Measurements from ENCODE around the gene HSBP1L1. TPM values are rescaled to one million over a fixed set of nuclear protein-coding genes. Genes with fewer than 3 reads are reported as not detected.

Gene HSBP1L1
- total RNA-seq, 1 experiment from 2014 or later, result not detected

- H3K23ac ChIP-seq (ENCODE audit: insufficient read length, low read depth, low read length), result no peak overlapping the region
- H3K23me2 ChIP-seq (ENCODE audit: insufficient read length, low read depth, low read length, poor library complexity, severe bottlenecking), result no peaks in the 10 kb centered on the region
- H2BK120ac ChIP-seq (ENCODE audit: low read depth, low read length, poor library complexity, severe bottlenecking), result no peak overlapping the region
- no peak overlapping the region for H3K4ac ChIP-seq (ENCODE audit: low read depth, low read length)
- no peak overlapping the region for H2AFZ ChIP-seq (ENCODE audit: low read length)
- Mint-ChIP-seq H3K27ac (no peak overlapping the region), H3K4me3 (peak overlapping the region in 1 of 2 experiments; percentile 54; a peak in 2 of 5 replicates), H3K27me3 (ENCODE audit: low read depth) (peaks cover 79% of the 10 kb centered on the region), H3K4me1 (peaks cover 39% of the 10 kb centered on the region in 2 experiments), H3K9me3 (no peaks in the 10 kb centered on the region; a peak in 1 of 5 replicates), H3K36me3 (ENCODE audit: insufficient read depth in 1 of 3, low read depth in 3 of 3) (no peaks in the 10 kb centered on the region)
- WGBS (ENCODE audit: extremely low coverage, insufficient read length, low lambda C conversion rate), result no CpG with 5 or more reads among the region's 30 CpGs
- H3K18ac ChIP-seq (ENCODE audit: insufficient read length, low read depth, low read length), result no peak overlapping the region
- no peak overlapping the region for H3T11ph ChIP-seq (ENCODE audit: low read length)
- no peak overlapping the region for H2BK5ac ChIP-seq (ENCODE audit: insufficient read length, low read length)
- H3K14ac ChIP-seq (ENCODE audit: insufficient read depth, low read length), result no peak overlapping the region
- H4K91ac ChIP-seq (ENCODE audit: insufficient read length, low read depth, low read length), result no peak overlapping the region
- H2BK12ac ChIP-seq (ENCODE audit: insufficient read length, low read depth, low read length), result no peak overlapping the region
- H3K9ac ChIP-seq (ENCODE audit: extremely low read depth, insufficient read length, low read length), result no peak overlapping the region
- no peaks in the 10 kb centered on the region for H3K9me3 ChIP-seq (ENCODE audit: control insufficient read depth, low read depth, low read length)
- no peak overlapping the region for H3K27ac ChIP-seq (ENCODE audit: insufficient read length, low read depth, low read length)
- H3K4me2 ChIP-seq (ENCODE audit: insufficient read depth, insufficient read length, low read length), result no peak overlapping the region
- H3K79me2 ChIP-seq (ENCODE audit: insufficient read depth, low read length), result no peaks in the 10 kb centered on the region
- no peak; the same call in 2 of the 3 replicates for TF ChIP-seq CTCF (conservative IDR thresholded peaks at IDR 0.05)
- peaks cover 3% of the 10 kb centered on the region for H4K20me1 ChIP-seq (ENCODE audit: control insufficient read depth, insufficient read depth, insufficient read length)
- no peak overlapping the region for H2AK5ac ChIP-seq (ENCODE audit: insufficient read length, low read length)
- H4K5ac ChIP-seq (ENCODE audit: insufficient read length, low read depth, low read length), result no peak overlapping the region
- no peak overlapping the region for H2BK20ac ChIP-seq (ENCODE audit: low read depth, low read length, poor library complexity, severe bottlenecking)
- no peak overlapping the region for H3K56ac ChIP-seq (ENCODE audit: insufficient read length, low read depth, low read length)
- H2BK15ac ChIP-seq (ENCODE audit: low read depth, low read length), result no peak overlapping the region
- no peak for DNase-seq
- peaks cover 4% of the 10 kb centered on the region; the same call in 1 of the 2 replicates for H3K4me1 ChIP-seq (ENCODE audit: insufficient read depth, low read length)
- no peaks in the 10 kb centered on the region for H3K79me1 ChIP-seq (ENCODE audit: insufficient read depth, low read depth, low read length, poor library complexity, severe bottlenecking)
- H3K27me3 ChIP-seq (ENCODE audit: insufficient read depth, low read length), result peaks cover 32% of the 10 kb centered on the region; the same call in 1 of the 2 replicates
- H4K8ac ChIP-seq (replicated peaks; ENCODE audit: insufficient read length, low read depth, low read length), result no peak overlapping the region
Observed at GRCh38 chr18:79962835-79963657, 1.4 kb upstream of the HSBP1L1 start.
